NCI-H526 (cell line): ENCODE results near the gene KCNMA1.
A peak's percentile ranks its signal among the peaks of the same experiment; 100 is the strongest.

Experiments used
- DNase-seq, 2 experiments: peaks; one replicate each; lab custom pipeline; 2025; lab: John Stamatoyannopoulos, UW

Gene KCNMA1

DNA sequence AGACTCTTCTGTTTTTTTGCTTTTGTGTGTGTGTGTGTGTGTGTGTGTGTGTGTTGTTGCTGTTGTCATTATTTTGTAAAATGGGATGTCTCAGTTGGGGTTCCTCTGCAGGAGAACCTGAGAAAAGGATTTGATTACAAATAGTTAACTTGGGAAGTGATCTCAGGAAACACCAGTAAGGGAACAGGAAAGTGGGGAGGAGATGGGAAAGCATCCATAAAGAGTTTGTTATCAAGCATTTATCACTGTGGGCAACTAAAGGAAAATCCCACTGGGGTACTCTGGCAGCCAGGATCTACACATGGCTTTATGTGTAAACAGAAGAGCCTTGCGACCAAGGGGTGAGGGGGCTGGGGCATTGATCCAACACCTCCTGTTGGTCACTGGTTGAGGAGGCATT is 485.4 kb downstream of the KCNMA1 start:
- DNase-seq = no peak

- no peak for DNase-seq
Measured at GRCh38 chr10:77151408-77151807, 486.2 kb downstream of the KCNMA1 start.

DNA sequence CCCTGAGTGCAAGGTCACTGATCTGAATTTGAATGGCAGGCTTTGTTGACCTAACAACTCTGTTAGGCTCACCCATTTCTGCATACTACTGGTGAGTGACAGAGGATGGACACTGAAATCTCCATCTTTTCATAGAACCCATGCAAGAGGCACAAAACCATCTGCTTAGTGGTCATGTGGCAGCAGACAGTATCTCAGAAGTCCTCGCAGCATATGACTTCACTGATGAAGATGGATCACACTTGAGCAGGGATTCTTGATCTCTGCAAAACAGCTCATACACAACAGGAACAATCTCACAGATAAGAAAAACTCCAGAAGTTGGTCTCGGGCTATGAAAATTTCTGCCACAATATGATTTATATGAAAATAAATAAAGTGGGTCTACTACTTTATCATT is 487.9 kb downstream of the KCNMA1 start:
- DNase-seq = no peak

- DNase-seq = no peak
Measured at GRCh38 chr10:77149001-77149400, 488.6 kb downstream of the KCNMA1 start.

GRCh38 chr10:77147871-77148270 is 489.7 kb downstream of the KCNMA1 start:
- no peak for DNase-seq

GRCh38 chr10:77146712-77147336 is 490.8 kb downstream of the KCNMA1 start:
- no peak for DNase-seq

GRCh38 chr10:77144656-77145055 is 493.0 kb downstream of the KCNMA1 start:
- DNase-seq = no peak

- no peak for DNase-seq
Measured at GRCh38 chr10:77139252-77140160, 498.1 kb downstream of the KCNMA1 start.

GRCh38 chr10:77138541-77138940 is 499.1 kb downstream of the KCNMA1 start:
- no peak for DNase-seq

GRCh38 chr10:77135555-77135954 is 502.1 kb downstream of the KCNMA1 start:
- no peak for DNase-seq

DNA sequence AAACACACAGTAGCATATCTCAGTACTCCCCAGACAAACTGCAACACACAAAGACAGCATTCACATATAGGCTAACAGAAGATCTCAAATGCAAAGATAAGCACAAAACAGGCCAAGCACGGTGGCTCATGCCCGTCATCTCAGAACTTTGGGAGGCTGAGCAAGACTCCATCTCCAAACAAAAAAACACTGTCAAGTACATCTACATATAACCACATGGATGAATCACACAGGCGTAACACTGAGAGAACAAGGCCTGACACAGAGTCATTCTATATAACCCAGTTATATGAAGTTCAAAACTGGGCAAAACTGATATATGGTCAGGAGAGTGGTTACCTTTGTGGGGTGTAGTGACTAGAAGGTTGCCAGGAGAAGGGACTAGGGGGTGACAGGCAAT is 506.4 kb downstream of the KCNMA1 start:
- no peak for DNase-seq

DNA sequence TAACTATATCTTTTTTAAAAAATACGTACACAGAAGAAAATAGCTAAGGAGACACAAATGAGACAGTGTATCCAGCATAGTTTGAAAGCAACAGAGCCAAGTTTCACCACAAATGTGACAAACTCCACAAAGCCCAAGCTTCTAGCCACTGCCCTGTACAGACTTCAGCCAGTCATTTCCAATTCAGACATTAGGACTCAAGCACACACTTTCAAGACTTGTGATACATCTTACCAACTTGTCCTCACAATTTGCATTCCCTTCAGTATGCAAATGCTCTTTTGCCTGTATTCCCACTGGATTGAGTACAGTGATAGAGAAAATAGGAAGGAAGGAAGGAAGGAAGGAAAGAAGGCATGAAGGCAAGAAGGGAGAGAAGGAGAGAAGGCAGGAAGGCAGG is 510.4 kb downstream of the KCNMA1 start:
- peak in 1 of 2 experiments; percentile 2 for DNase-seq

- DNase-seq = no peak
Measured at GRCh38 chr10:77125231-77125630, 512.4 kb downstream of the KCNMA1 start.

DNA sequence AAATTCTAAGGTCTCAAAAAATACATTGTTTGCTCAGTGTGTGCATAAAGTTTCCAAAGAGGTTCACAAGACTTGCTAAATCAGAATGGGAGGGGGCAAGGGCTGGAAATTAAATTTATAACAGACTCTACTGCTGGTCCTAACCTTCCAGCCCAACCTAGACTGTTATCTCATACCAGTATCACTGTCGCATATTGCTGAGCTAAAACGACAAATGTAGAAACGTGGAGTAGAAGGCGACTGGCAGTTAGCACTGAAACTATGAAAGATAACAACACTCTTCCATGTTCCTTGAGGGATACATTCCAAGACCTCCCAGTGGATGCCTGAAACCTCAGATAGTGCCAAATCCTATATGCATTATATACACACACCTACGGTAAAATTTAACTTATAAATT is 514.3 kb downstream of the KCNMA1 start:
- DNase-seq = no peak

GRCh38 chr10:77121829-77122228 is 515.8 kb downstream of the KCNMA1 start:
- DNase-seq = no peak

DNA sequence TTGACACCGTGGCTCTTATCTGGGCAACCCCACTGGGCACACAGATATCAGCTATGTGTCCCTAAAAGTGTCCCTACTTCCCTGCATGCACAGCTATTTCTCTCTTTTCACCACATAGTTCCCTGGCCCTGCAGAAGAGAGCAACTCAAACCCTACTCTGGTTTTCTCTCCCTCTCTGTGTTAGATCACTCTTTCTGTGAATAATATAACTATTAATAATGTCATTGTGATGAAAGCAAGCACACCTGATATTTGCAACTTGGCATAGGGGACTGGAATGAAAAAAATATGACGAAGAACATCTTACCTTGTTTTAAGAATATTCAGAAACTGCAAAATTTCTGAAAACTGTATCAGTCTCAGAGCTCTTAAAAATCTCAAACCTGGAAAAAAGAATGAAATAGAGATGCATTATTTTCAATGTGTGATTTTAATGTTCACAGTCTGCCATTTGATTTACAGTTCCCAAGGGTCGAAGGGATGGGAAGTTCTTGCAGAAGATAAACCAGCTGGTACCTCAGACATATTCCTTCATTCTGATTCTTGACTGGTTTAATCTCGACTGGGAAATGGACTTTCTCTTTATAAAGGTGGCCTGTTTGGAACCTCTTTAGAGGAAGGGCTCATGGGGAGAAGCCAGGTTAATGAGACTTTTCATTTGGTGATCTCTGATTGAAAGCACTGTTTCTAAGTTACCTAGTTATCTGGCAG is 516.8 kb downstream of the KCNMA1 start:
- DNase-seq = no peak

DNA sequence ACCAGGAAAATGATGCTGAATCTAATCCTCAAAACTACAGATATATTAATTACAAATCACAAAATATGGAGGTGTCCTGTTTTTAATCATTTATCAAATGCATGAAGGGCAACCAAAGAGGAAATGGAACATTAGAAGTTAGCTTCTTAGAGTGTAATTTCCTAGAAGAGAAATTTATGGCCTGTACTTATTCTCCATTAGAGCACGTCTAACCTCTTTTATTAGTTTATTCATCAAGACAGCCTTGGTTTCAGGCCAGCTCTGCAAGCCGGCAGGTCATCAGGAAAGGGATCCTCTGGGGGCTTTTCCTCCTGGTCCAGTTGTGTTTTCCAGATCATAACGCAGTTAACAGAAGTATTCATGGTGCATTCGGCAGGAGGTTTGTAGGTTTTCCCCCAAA is 517.6 kb downstream of the KCNMA1 start:
- DNase-seq = no peak

DNA sequence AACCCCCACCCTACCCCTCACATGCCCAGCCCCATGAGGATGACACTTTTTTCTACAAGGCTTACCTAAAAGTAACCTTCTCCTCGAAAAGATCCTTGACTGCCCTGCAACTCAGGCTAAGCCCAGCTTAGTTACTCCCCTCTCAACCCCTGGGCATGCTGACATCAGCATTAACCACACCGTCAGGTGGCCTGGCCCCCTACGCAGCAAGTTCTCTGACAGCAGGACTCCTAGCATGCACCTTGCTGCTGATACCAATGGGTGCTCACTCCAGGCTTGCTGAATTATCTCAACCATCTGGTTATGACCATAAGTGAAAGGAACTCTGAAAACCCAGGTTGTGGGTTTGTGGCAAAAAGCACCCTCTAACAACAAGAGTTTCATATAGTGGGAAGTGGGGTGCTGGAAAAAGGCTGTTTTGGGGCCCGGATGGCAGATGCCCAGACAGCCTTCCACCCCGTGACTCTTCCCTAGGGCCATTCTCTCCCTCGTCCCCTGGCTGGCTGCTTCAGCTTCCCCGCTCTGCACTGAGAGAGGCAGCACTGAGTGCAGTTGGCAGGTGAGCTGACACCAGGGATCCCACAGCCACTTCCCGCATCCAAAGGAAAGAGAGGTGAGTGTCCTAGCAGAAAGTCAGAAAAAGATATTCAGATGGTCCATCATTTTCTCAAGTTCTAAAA is 518.9 kb downstream of the KCNMA1 start:
- DNase-seq = no peak

- DNase-seq = no peak
Measured at GRCh38 chr10:77117501-77117900, 520.1 kb downstream of the KCNMA1 start.

- no peak for DNase-seq
Measured at GRCh38 chr10:77116904-77117303, 520.7 kb downstream of the KCNMA1 start.

DNA sequence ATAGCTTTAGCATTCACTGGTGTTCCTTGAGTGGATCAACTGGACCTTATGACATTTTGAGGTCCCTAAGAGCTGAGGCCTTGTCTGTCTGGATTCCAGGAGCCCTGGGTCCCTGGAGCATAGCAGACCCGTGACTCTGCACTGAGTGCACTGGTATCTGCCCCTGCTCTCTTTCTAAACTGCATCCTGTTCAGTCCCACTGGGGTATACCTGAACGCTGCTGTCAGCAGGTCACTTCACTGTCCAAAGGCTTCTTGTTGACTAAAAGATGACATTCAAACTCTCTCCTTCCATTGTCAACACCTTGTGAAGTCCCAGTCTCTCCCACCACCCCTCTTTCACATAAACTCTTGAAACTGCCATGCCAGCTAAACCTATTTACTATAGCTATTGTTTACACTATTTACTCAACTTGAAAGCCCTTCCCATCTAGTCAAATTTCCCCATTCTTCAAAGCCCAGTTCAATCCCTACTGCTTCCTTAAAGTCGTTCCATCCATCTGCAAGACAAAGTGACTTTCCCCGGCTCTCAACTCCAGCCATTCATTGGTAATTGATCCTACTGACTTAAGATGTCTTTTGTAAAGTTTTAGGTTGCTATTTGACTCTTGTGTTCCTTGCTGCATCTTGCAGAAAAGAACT is 523.3 kb downstream of the KCNMA1 start:
- no peak for DNase-seq
